ENCODE results near the gene AGAP1.
"Not testable (repeated sequence)": the region's sequence is repeated elsewhere in the genome, so short reads cannot be mapped to it uniquely, and the experiment has no call there.

The AGAP1 gene

DNA sequence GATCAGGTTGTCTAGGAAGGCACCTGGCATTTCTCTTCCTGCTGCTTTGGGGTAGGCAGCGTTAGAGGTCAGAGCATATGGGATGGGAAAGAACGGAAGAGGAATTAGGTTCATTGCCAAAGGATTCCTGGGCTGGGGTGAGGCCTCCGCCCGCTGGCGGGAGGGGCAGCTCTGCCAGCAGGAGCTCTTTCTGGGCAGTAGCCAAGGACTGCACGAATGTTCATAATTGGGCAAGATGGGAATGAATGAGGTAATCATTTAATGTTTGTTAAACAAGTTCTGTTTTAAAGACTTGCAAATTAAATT is 253.9 kb downstream of the AGAP1 start:
- DNase-seq: no peak

DNA sequence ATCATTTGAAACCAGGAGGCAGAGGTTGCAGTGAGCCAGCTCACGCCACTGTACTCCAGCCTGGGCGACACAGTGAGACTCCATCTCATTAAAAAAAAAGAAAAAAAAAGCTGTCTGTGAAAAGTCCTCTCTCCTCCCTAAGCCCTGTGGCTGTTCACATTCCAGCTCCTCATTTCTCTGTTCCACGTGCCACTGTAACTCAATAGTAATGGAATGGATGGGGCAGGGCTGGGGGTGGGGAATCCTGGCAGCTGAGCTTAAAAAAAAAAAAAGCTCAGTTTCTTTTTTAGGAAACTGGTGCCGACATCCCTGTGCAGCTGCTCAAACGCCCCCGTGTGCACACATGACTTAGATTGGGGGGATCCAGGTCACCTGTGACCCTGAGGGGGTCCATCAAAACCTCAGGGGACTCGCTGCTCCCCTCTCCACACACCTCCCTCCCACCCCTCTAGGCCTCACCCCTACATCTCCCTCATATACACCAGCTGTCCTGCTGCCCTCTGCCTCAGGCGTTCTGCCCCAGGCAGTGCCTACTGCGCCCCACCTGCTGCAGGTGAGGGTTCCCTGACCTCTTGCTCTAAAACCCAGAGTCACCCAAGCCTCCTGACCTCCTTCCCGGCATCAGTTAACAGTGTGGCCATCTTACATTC is 255.4 kb downstream of the AGAP1 start:
- DNase-seq: no peak

DNA sequence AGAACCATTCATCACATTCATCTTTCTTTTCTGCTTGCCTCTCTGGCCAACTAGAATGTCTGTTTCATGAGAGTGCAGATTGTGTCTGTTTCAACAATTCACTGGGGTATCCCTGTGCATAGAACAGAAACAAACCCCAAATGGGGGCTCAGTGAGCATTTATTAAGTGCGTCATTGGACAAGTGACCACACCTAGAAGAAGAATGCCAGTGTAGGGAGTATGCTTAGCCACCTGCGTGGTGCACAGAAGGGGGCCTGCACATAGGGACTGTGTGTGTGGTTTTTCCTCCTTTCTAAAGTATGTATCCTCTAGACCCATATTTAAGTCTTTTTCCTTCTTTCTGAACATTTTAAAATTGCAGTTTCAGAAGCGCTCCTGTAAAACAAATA is 255.9 kb downstream of the AGAP1 start:
- DNase-seq: no peak

- no peak for DNase-seq
Measured at GRCh38 chr2:235752846-235753245, 259.0 kb downstream of the AGAP1 start.

DNA sequence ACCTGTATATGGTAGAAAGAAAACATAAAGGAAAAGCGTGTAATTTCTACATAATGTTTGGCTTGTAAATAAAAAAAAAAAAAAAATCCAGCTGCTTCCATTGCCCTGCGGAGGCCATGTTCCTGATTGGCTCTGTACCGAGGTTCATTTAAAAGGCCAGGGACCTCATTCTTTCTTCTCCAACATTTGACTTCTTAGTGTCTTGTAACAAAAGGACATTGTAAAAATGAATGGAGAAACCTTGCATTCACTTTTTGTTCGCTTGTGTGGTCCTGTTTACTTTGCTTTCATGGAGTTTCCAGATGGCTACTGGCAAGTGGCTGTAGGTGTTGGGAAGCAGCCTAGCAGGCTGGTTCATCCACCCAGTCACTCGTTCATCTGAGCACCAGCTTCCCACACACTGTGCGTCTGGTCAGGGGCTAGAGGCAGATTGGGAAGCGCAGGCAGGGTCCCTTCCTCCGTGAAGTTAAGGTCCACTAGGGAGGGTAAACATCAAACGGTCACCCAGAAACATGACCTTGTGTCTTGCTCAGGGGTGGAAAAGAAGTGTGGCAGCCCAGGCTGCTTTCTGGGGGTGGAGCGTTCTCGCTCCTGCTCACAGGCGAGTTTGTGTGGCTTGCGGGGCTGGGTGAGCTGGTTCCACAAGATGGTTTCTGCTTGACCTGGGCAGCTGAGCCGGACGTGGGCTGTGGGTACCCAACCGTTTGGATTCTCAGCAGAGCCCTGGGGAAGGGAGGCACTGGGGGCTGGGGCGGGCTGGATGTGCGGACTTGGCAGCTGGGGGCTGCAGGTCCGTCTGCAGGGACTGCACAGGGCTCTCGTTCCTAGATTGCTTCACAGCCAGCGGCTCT is 260.7 kb downstream of the AGAP1 start:
- DNase-seq: no peak

GRCh38 chr2:235756491-235756890 is 262.6 kb downstream of the AGAP1 start:
- no peak for DNase-seq

GRCh38 chr2:235757212-235757611 is 263.4 kb downstream of the AGAP1 start:
- no peak for DNase-seq

- no peak for DNase-seq
Measured at GRCh38 chr2:235757640-235758039, 263.8 kb downstream of the AGAP1 start.

DNA sequence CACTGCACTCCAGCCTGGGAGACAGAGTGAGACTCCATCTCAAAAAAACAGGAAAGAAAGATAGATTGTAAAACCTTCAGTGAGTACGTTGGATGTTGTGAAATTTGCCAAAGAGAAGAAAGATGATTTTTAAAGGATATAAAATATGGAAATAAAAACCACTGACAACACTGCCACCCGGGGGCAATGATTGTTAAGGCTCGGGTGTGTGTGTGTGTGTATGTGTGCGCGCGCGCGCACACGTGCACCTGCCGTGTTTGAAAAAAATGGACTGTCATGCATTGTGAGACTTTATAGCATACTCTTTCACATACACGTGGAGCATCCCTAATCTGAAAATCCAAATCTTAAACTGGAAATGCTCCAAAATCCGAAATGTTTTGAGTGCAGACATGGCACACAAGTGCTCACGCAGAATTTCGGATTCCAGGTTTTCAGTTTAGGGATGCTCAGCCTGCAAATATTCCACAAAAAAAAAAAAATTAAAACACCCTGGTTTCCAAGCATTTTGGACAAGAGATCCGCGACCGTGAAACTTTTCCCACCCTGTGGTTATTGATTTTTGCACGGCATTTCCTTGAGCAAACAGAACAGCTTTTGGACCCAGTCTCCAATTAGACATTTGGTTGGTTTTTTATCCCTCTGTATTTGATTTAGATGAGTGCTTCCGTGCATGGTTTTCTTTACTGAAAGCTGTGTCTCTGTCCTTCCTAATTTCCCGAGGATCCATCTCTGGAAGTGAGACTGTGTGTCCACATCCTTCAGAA is 269.2 kb downstream of the AGAP1 start:
- DNase-seq: no peak

GRCh38 chr2:235763816-235764215 is 270.0 kb downstream of the AGAP1 start:
- no peak for DNase-seq

DNA sequence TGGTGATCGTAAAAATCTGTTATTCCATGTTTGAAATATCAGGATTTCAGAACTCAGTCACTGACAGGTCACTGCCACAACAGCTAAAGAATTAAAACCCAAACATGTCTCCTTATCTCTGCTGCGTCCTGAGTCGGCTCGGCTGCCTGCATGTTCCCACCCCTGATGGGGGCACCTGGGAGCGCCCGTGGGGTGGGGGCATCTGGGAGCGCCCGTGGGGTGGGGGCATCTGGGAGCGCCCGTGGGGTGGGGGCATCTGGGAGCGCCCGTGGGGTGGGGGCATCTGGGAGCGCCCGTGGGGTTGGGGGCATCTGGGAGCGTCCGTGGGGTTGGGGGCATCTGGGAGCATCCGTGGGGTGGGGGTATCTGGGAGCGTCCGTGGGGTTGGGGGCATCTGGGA is 270.6 kb downstream of the AGAP1 start:
- DNase-seq: not testable (repeated sequence)

DNA sequence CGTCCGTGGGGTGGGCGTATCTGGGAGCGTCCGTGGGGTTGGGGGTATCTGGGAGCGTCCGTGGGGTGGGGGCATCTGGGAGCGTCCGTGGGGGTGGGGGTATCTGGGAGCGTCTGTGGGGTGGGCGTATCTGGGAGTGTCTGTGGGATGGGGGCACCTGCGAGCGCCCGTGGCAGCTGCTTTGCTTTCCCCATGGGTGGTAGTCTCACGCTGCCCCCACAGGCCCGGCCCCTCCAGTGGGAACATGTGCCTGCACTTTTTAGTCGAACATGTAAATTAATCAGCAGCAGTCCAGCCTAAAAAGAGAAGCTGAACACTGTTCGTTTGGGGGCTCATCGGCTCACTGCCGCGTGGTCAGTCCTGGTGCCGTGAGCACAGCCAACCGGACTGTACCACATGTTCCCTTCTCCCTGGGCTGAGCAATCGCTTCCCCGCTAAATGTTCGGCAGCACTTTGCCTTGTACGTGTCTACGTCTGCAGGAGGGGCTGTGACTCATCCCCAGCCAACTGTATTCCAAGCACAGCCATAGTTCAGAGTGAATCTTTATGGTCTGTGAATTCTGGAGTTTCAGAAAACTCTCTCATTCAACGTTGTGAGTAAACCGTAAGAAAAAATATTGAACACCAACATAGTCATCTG is 271.5 kb downstream of the AGAP1 start:
- no peak for DNase-seq

DNA sequence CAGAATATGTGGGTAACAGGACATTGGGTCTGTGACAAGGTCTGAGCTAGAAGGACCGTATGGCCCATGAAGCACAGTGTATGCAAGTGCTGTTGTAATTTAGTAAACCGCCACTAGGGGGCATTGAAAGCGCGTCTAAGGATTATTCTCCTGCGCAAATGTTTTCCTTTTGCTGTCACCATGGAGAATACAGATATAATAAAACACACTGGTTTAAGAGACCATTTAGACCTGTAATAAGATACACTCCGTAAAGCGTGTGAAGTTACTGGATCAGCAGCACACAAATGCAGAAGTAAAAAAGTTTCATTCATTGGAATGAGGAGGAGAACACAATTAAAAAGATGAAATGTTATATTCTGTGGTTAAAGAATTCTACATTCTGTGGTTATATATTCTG is 272.4 kb downstream of the AGAP1 start:
- peak; percentile 81 for DNase-seq

GRCh38 chr2:235768606-235769005 is 274.8 kb downstream of the AGAP1 start:
- DNase-seq: no peak

- DNase-seq: no peak
Measured at GRCh38 chr2:235769046-235769445, 275.2 kb downstream of the AGAP1 start.

DNA sequence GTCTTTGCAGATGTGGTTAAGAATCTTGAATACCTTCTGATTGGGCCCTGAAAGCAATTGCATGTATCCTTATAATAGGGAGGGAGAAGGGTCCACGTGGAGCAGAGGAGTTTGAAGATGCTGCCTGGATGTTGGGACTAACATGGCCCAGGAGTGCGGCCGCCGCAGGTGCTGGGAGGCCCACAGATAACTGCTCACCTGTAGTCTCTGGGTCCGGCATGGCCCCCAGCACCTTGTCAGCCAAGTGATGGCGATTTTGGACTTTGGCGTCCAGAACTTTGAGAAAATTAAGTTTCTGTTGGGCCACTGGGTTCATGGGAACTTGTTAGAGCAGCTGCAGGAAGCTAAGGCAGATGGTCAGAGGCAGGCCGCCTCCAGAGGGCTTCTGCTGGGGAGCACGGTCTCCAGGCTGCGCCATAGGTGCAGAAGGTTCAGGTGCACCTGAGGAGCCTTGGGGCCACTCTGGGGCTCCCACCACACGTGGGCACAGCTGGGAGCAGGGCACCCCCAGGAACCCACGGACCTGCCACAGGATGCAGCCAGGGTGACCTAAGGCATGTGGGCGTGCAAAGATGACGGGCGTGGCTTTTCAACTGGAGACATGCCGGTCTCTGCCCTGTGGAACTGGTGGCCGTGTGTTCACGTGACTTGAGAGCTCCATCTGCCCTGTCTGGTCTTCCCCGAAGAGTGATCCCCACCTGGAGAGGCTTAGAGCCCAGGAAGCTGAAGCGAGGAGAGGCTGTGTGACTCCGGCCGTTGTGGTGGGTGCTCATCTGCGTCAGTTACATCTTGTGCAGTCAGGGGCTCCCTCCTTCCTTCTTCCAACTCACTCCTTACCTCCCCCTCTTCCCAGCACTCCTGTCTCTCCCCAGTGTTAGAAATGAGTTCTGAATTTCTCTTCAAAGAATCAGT is 277.3 kb downstream of the AGAP1 start:
- no peak for DNase-seq

DNA sequence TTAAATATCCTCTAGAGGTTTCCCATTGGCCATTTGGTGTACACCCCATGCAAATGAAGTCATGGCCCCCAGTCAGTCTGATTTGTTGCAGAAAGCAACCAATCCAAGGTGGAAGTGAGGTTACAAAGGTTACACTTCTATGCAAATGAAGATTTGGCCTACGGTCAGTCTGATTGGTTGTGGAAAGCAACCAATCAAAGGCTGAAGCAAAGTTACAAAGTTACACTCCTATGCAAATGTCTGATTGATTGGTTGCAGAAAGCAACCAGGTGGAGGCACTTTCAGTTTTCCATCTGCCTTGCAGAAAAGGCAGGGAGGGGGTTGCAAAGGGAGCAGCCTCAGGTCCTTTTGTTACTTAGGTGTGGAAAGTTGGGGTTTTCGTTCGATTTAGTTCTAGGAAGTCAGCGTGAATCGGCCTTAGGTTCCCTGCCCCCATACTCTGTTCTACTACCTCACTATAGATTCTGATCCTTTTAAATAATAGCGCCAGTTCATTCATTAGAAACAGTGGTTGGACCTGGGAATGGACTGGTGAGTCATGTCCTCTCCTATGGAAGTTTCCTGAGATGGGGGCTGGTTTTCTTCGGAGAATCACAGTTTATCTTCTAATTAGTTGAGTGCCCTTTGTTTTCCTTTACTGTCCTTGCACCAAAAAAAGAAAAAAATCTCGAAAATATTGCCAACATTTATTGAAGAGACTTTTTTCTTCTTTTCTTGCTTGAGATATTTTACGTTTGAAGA is 279.5 kb downstream of the AGAP1 start:
- DNase-seq: no peak

GRCh38 chr2:235774153-235774870 is 280.5 kb downstream of the AGAP1 start:
- no peak for DNase-seq

DNA sequence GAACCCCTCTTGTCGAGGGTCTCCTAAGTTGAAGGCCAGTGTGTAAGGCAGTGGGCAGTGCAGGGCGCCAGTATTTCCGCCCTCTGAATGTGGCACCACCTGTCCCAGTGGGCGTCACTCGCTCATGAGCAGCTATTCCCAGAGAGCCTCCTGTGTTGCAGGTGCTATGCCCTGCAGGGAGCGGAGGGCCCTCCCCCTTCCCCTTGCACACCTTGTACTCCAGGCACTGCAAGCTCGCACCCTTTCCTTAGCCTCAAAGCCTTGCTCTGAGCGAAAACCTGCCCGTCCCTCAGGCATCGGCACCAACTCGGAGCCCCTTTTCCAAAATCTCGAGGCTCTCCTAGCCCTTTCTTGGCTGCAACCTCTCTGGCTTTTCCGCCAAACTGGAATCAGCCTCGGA is 282.7 kb downstream of the AGAP1 start:
- no peak for DNase-seq

- peak; percentile 59 for DNase-seq
Measured at GRCh38 chr2:235779444-235779896, 285.6 kb downstream of the AGAP1 start.

DNA sequence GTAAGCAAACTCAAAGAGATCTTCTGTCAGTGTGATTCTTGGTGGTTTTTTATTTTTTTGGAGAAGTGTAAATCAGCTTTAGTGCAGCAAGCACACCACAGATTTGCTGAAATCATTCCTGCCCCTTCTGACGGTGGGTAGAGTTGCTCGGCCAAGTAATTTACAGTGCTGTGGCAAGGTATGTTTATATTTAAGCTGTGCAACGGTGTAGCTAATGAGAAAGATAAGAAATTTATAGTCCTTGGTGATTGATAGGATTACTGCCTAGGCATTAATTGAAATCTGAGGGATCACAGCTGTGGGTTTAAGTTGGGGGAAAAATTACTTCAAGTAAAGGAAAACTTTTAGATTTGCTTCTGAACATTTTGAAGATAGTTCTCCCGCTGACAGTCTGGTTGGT is 286.6 kb downstream of the AGAP1 start:
- no peak for DNase-seq
